GM12891 (cell line): Measurements from ENCODE around the gene KHSRP.
A peak's percentile ranks its signal among the peaks of the same experiment; 100 is the strongest.
"Not testable (repeated sequence)": the region's sequence is repeated elsewhere in the genome, so short reads cannot be mapped to it uniquely, and the experiment has no call there.

Source experiments
- DNase-seq: peaks from one replicate; pipeline ENCODE4 v3.0.0; 2011; ENCODE audit warnings: low spot score; ENCODE audit not compliant: insufficient read length
- FAIRE-seq: peaks from 2 replicates; lab custom pipeline; 2011; peaks lifted over from hg19 to GRCh38; lab: Jason Lieb, UNC
- PAX5 ChIP-seq: IDR thresholded peaks from 2 replicates; pipeline ENCODE4 v1.6.1; 2011; ENCODE audit warnings: low read length, moderate library complexity, mild to moderate bottlenecking; ENCODE audit not compliant: insufficient read depth, severe bottlenecking
- POLR2A ChIP-seq: IDR thresholded peaks from 2 replicates; pipeline ENCODE4 v1.6.1; 2011; ENCODE audit warnings: low read depth, low read length, control low read depth
- POLR2AphosphoS5 ChIP-seq: IDR thresholded peaks from 2 replicates; pipeline ENCODE4 v1.6.1; 2011; ENCODE audit warnings: low read depth, low read length, control low read depth
- POU2F2 ChIP-seq: IDR thresholded peaks from 2 replicates; pipeline ENCODE4 v1.6.1; 2011; ENCODE audit warnings: low read depth, mild to moderate bottlenecking, control low read depth, low read length, moderate library complexity
- SPI1 ChIP-seq: IDR thresholded peaks from 2 replicates; pipeline ENCODE4 v1.6.1; 2011; ENCODE audit warnings: low read depth, low read length, control low read depth
- TAF1 ChIP-seq: IDR thresholded peaks from 2 replicates; pipeline ENCODE4 v1.6.1; 2011; ENCODE audit warnings: low read depth, low read length, control low read depth

Gene KHSRP

DNA sequence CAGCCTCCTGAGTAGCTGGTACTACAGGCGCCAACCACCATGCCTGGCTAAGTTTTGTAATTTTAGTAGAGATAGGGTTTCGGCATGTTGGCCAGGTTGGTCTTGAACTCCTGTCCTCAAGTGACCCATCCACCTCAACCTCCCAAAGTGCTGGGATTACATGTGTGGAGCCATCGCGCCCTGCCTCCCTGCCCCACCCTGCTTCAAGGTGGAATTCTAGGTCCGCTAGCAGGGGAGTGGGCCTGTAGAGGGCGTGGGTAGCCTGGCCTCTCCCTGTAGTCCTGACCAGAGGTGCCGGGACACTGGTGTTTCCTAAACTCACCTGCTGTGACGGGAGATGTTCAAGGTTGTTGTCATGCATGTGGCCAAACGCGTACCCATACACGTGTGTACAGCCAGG, 8.6 kb upstream of the KHSRP start:
- FAIRE-seq (no peak), DNase-seq (no peak)
- TF ChIP-seq TAF1: no peak
- no peak for TF ChIP-seq SPI1
- no peak for TF ChIP-seq POU2F2
- no peak for TF ChIP-seq PAX5
- no peak for TF ChIP-seq POLR2A
- TF ChIP-seq POLR2AphosphoS5: no peak

DNA sequence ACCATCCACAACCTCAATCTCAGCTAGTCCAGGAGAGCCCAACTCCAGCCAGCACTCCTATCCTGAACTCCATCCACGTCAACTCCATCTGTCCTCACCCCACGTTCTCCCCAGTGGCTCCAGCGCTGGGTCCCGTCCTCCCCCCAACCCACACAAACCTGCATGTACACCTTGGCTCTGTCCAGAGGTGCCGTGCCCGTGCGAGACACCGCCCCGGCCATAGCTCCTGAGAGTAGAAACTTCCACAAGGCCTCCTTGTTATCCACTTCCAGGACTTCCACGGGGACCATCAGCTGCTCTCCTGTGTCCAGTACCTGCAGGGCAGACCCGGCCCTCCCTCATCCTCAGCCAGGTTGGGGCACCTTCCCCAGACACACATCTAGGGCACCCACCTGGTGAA, 7.3 kb upstream of the KHSRP start:
- TF ChIP-seq SPI1 (no peak), POLR2AphosphoS5 (no peak)
- FAIRE-seq: no peak
- DNase-seq: no peak

DNA sequence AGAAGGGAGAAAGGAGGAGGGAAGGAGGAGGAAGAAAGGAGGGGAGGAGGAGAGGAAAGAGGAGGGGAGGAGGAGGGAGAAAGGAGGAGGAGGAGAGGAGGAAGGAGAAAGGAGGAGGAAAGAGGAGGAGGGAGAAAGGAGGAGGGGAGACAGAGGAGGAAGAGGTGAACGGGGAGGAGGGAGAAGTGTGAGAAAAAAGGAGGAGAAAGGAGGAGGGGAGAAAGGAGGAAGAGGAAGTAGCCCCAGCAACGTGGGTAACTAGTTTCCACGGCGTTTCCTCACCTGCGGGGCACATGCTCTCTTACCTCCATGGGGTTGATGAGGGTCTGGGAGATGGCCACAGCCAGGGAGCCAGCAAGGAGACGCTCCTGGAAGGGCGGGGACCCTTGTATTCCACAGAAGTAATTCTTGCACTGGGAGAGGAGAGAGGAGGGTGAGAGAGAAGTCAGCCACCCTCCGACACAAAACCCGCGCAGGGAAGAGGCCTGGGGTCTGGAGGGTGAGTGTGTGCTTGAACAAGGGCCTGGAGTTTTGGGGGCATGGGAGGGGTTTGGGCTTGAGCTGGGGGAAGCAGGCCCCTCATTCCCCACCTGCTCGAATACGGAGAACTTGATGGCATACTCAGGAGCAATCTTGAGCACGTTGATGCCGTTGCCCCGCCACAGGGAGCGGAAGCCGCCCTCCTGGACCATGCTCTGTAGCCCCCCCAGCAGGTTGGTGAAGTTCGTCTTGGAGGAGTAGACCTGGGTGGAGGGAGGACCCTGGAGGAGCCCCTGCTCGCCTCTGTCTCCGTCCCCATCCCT, 5.0 kb upstream of the KHSRP start:
- TF ChIP-seq PAX5: no peak
- peak; percentile 32; the same call in 1 of the 2 replicates for TF ChIP-seq SPI1
- DNase-seq (no peak), FAIRE-seq (no peak)

DNA sequence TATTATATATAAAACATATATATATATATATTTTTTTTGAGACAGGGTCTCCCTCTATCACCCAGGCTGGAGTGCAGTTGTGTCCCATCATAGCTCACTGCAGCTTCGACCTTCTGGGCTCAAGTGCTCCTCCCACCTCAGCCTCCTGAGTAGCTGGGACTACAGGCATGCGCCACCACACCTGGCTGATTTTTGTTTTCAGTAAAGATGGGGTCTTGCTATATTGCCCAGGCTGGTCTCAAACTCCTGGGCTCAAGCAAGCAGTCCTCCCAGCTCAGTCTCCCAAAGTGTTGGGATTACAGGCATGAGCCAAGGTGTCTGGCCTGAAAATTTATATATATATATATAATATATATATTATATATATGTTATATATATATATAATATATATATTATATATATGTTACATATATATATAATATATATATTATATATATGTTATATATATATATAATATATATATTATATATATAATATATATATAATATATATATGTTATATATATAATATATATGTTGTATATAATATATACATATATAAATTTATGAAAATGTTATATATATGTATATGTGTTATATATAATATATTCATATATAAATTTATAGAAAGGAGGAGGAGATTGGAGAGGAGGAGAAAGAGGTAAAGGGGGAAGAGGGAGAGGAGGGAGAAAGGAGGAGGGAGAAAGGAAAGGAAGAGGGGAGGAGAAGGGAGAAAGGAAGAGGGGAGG, 4.2 kb upstream of the KHSRP start:
- not testable (repeated sequence) for DNase-seq, FAIRE-seq

DNA sequence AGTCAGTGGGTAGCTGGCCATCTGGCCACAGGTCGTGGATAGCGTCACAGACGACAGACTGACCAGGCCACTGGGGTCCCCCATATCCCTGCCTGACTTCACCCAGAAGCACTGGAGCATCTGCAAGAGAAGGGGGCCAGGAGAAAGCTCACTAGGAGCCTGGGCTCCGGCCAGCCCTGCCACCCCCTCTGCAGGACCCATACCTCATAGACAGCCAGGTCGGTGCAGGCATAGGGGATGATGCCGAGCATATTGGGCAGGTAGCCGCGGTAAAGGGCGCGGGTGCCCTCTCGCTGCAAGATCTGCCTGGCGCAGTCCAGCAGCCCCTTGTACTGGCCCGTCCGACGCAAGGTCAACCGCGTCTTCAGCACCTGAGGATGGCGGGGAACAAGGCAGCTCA, 2.5 kb upstream of the KHSRP start:
- TF ChIP-seq SPI1 (no peak), PAX5 (no peak), POLR2AphosphoS5 (no peak), POLR2A (no peak), POU2F2 (no peak), TAF1 (no peak)
- no peak for FAIRE-seq
- DNase-seq: no peak

DNA sequence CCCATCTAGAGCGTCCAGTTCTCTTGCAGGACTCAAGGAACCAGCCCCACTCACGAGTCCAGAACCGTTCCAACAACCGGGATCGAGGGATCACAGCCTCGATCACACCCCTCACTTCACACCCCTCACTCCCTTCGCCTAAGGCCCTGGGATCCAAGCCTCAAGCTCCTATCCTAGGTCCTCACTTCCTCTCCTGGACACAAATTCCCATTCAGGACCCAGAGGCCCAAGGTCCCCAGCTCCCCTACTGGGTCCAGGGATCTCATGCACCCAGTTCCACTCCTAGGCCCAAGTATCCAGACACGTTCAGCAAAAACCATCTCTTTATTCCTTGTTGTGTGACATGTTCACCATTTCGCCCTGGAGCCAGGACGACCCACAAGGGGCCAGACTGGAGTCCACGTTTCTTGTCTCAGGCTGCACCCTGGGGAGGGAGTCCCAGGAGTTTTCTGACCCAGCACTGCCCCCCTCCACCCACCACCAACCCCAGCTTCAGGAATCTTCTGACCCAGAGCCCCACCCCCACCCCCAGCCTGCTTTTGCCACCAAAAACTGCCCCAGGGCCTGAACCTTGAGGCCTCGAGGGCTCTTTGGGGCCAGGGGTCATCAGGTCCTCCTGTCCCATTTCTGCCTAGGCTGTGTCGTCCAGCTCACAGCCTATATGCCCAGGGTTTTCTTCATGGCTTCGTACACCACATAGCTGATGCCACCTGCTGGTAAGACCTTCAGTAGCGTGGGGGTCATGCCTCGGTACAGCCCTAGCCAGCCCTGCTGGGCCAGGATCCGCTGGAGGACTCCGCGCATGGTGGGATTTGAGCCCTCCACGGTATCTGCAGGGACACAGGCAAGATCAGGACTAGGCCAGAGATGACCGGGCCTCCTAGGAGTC, 1.4 kb upstream of the KHSRP start:
- DNase-seq (no peak), FAIRE-seq (peak; percentile 51)
- TF ChIP-seq TAF1: no peak
- no peak for TF ChIP-seq POLR2AphosphoS5
- TF ChIP-seq POU2F2: no peak
- no peak for TF ChIP-seq POLR2A
- 0 out of 2 replicates have a peak, but pooled peaks have one; percentile 2 for TF ChIP-seq SPI1

DNA sequence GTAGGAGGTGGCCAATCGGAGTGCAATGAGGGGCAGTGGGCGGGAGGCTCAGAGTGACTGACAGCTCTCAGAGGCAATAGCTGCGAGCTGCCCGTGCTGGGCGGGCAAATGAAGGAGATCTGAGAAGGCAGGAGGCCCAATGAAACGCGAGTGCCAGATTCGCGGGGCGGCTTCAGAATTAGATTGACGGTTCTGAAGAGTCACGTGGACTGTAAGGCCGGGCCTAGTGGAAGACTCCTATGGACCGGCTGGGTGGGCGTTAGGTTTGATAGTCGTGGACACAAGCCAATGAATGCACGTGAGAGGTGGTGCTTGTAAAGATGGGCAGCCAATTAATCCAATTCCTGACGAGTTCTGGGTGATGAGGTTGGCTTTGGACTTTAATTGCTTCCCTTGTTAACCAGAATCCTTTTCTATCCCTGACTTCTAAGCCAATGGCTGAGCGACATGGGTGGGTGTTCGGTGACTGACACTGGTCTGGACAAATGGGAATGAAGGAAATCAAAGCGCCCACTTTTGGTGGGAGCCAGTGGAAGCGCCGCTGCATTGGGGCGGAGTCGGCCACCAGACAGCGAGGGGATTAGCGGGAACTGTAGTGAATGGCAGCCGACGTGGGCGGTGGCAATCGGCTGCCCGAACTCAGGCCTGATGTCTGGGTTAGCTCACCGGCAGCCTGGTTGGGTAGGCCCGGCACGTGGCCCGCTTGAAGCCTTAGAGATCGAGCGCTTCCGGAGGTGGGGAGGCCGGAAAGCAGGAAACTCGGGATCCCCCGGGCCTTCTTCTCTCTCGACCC, 524 bp upstream of the KHSRP start:
- FAIRE-seq (peak; percentile 100), DNase-seq (peak; percentile 99)
- no peak for TF ChIP-seq PAX5
- 0 out of 2 replicates have a peak, but pooled peaks have one; percentile 34 for TF ChIP-seq POLR2A
- TF ChIP-seq SPI1: no peak
- no peak for TF ChIP-seq POLR2AphosphoS5
- no peak for TF ChIP-seq TAF1

DNA sequence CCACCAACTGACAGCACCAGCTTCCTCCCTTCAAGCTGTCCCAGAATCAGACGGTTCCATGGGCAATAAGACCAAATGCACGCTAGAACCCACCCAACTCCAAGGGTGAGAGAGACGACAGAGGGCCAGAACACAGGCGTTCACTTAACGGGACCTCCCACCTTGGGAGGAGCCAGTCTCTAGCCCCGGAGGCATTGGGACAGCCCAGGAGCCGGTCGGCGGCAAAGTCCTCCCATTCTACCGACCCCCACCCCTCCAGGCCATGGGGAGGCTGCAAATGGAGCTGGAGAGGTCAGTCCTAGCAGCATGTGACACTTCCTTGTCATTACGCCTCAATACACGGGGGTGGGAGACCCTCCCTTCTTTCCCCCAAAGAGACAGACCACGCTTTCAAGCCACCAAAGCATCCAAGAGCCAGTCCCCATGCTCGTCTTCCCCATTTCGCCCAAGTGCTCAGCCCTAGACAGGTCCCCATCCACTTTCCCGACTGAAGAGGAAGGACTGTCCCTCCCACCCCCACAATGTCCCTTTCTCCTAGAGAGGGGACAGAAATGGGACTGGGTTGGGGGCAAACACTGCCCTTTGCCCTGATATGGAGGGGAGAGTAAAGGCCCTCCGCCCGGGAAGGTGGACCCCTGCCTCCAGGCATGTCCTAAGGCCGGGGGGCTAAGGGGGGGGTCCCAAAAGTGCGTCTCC, 964 bp downstream of the KHSRP start:
- TF ChIP-seq POLR2AphosphoS5 (no peak; the same call in 1 of the 2 replicates), PAX5 (no peak), POLR2A (no peak), POU2F2 (no peak), SPI1 (no peak), TAF1 (no peak)
- DNase-seq (no peak), FAIRE-seq (peak; percentile 77)
